Psoas muscle (tissue), 8 donors: ENCODE data around the gene SH3RF1. TPM values are rescaled to one million over a fixed set of nuclear protein-coding genes. Genes with fewer than 3 reads are reported as not detected.

Experiments used
- ATAC-seq, 4 donors: fragments of 200-7000 bp; cut with Tn5 transposase; one replicate each; pipeline ENCODE4 v1.9.1; 2020; ENCODE audit warnings: moderate library complexity in 3 of 4, mild to moderate bottlenecking in 2 of 4
- DNase-seq, 2 donors: peaks; one replicate each; pipeline ENCODE4 v3.0.0-alpha.2; 2020
- H3K27ac ChIP-seq: fragments of 200-600 bp; one replicate; pipeline ENCODE4 v1.8.0; 2022
- H3K27me3 ChIP-seq, 3 donors: fragments of 200-600 bp in 1 of 3; one replicate each; pipeline versions ENCODE4 v1.6.1 to v1.8.0; 2013 to 2022; ENCODE audit warnings: low read length in 2 of 3, mild to moderate bottlenecking in 2 of 3, moderate library complexity in 1 of 3; ENCODE audit not compliant: insufficient read depth in 3 of 3
- H3K36me3 ChIP-seq, 2 donors: fragments of 200-600 bp in 1 of 2; one replicate each; pipeline versions ENCODE4 v1.6.1 to v1.8.0; 2013 to 2022; ENCODE audit warnings: low read depth in 1 of 2, mild to moderate bottlenecking in 1 of 2, moderate library complexity in 1 of 2; ENCODE audit not compliant: insufficient read depth in 1 of 2
- H3K4me1 ChIP-seq: fragments of 200-600 bp; one replicate; pipeline ENCODE4 v1.8.0; 2022
- H3K4me3 ChIP-seq: fragments of 200-600 bp; one replicate; pipeline ENCODE4 v1.8.0; 2022; ENCODE audit warnings: mild to moderate bottlenecking
- H3K9me3 ChIP-seq: fragments of 200-600 bp; one replicate; pipeline ENCODE4 v1.8.0; 2022
- WGBS, 3 donors: extraction: QIAGEN DNeasy Blood & Tissue Kit; methylation state at CpG; one replicate each; pipeline versions ENCODE4 v1.1.6 to v1.1.7; 2013; 5-methylcytosine and 5-hydroxymethylcytosine counted together
- intact Hi-C, 2 donors: fragments of 100-400 bp; cut with DNase I; formaldehyde crosslinking; loops; one replicate each; pipeline versions ENCODE4 v1.11.0 to v1.14.2; 2022
- polyA plus RNA-seq, 3 donors: library from polyadenylated mRNA; stranded (reverse); fragments of 200-250 nt; gene quantifications; one replicate each; pipeline ENCODE4 v1.2.3, GENCODE V29; 2013
- total RNA-seq, 4 donors: library from RNA; stranded (reverse); fragmentation: NEBNext Ultra II Directional in 2 of 4; extraction: Animal tissue kit (Norgen Biotek cat#: 25700) in 2 of 4; gene quantifications; one replicate each; pipeline versions ENCODE4 v1.2.1 to v1.2.4, GENCODE V29; 2021 to 2023
- TF ChIP-seq, protein P1 (sequence below): fragments of 200-600 bp; IDR thresholded peaks from one replicate; pipeline ENCODE4 v1.8.0; 2022; ENCODE audit warnings: antibody characterized with exemption
- donor health status: healthy with polysubstance abuse.
- donor health status: DM: no; HTN: no; CAD: no; lungs with moderate emphysema.
- donor health status: Bipolar disorder and iron deficiency.
- donor health status: healthy.
- donor health status: DM: yes; HTN: yes; CAD: no.
- donor health status: DM: no; HTN: no; CAD: no.
- donor health status: DM: no; HTN: no; CAD: no.
- donor health status: DM: yes; HTN: yes; CAD: no.

SH3RF1 gene
- total and polyA plus RNA-seq, 7 donors: 4.8 to 35.9 (median 19.2) TPM

DNA sequence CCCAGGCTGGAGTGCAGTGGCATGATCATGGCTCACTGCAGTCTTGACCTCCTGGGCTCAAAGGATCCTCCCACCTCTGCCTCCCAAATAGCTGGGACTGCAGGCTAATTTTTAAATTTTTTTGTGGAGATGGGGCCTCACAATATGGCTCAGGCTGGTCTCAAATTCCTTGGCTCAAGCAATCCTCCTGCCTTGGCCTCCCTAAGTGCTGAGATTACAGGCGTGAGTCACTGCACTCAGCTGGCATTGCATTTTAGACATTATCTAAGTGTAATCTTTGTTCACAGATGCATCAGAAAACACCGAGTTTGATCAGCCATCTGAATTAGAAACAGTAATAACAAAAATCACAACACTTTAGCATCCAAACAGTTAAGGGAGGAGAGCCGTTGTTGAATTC is 207.3 kb downstream of the SH3RF1 start:
- intact Hi-C loops: no loop called here
- Histone ChIP-seq H3K27ac (peak overlapping the region; percentile 32), H3K9me3 (no peaks in the 10 kb centered on the region), H3K36me3 (no peaks in the 10 kb centered on the region), H3K27me3 (no peaks in the 10 kb centered on the region), H3K4me1 (peaks cover 24% of the 10 kb centered on the region), H3K4me3 (no peak overlapping the region)
- DNase-seq (no peak), ATAC-seq (no peak)
- WGBS, 3 donors: 63 to 71% (median 65%) methylated on average over 3 of the region's 3 CpGs
- TF ChIP-seq, protein P1, sequence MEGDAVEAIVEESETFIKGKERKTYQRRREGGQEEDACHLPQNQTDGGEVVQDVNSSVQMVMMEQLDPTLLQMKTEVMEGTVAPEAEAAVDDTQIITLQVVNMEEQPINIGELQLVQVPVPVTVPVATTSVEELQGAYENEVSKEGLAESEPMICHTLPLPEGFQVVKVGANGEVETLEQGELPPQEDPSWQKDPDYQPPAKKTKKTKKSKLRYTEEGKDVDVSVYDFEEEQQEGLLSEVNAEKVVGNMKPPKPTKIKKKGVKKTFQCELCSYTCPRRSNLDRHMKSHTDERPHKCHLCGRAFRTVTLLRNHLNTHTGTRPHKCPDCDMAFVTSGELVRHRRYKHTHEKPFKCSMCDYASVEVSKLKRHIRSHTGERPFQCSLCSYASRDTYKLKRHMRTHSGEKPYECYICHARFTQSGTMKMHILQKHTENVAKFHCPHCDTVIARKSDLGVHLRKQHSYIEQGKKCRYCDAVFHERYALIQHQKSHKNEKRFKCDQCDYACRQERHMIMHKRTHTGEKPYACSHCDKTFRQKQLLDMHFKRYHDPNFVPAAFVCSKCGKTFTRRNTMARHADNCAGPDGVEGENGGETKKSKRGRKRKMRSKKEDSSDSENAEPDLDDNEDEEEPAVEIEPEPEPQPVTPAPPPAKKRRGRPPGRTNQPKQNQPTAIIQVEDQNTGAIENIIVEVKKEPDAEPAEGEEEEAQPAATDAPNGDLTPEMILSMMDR: no peak

- Histone ChIP-seq H3K4me1 (peaks cover 30% of the 10 kb centered on the region), H3K9me3 (no peaks in the 10 kb centered on the region), H3K27ac (peak overlapping the region; percentile 32), H3K36me3 (no peaks in the 10 kb centered on the region), H3K4me3 (no peak overlapping the region), H3K27me3 (no peaks in the 10 kb centered on the region)
- TF ChIP-seq, protein P1: no peak
- DNase-seq: no peak
- 70 to 80% (median 77%) methylated on average over 6 of the region's 6 CpGs for WGBS, 3 donors
- intact Hi-C loops: no loop called here
- no peak for ATAC-seq
These were observed 207.9 kb downstream of the SH3RF1 start for GRCh38 chr4:169062897-169063244.

- Histone ChIP-seq H3K9me3 (no peaks in the 10 kb centered on the region), H3K4me3 (no peak overlapping the region), H3K27me3 (no peaks in the 10 kb centered on the region), H3K4me1 (peaks cover 30% of the 10 kb centered on the region), H3K27ac (peak overlapping the region; percentile 80), H3K36me3 (no peaks in the 10 kb centered on the region)
- no peak for DNase-seq
- 92 to 94% (median 93%) methylated on average over 3 of the region's 3 CpGs for WGBS, 3 donors
- no peak for ATAC-seq
- TF ChIP-seq, protein P1: no peak
- intact Hi-C loops: no loop called here
These were observed 209.4 kb downstream of the SH3RF1 start for GRCh38 chr4:169061386-169061785.

GRCh38 chr4:169060391-169061091 is 210.2 kb downstream of the SH3RF1 start:
- ATAC-seq (peak in 3 of 4 donors; percentile 28 to 34 (median 29)), DNase-seq (no peak)
- H3K27me3 ChIP-seq: no peaks in the 10 kb centered on the region
- whole genome bisulfite sequencing, 3 donors: 28 to 44% (median 30%) methylated on average over 9 of the region's 9 CpGs
- H3K36me3 ChIP-seq: no peaks in the 10 kb centered on the region
- peak overlapping the region; percentile 80 for H3K27ac ChIP-seq
- peaks cover 30% of the 10 kb centered on the region for H3K4me1 ChIP-seq
- H3K4me3 ChIP-seq: peak overlapping the region; percentile 50
- H3K9me3 ChIP-seq: no peaks in the 10 kb centered on the region
- TF ChIP-seq, protein P1: no peak
- intact Hi-C loops: no loop called here
